Measurements from ENCODE around the gene ADGRG3.

Gene ADGRG3

DNA sequence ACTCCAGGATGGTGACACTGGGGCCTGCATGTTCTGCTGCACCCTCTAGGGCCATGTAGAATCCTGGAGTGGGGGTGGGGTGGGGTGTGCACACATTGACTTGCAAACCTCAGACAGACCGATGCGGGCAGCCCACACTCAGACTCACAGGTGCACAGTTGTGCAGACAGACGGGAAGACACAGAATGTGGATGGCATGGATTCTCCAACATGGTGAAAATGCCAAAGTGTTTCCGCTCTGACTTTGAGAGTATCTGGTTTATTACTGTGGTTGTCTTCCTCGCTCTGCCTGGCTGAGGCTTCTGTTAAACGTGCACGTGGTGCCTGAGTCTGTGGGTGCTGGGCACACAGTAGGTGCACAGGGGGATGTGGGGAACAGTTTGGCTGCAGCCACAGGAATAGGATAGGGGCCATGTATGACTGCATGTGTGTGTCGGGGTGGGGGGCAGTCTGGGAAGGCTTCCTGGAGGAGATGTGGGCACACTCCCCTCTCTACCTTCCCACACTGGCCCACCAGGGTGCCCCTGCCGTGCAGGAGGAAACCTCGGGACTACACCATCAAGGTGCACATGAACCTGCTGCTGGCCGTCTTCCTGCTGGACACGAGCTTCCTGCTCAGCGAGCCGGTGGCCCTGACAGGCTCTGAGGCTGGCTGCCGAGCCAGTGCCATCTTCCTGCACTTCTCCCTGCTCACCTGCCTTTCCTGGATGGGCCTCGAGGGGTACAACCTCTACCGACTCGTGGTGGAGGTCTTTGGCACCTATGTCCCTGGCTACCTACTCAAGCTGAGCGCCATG, 9.0 kb upstream of the ADGRG3 start:
- TF ChIP-seq, protein P1, sequence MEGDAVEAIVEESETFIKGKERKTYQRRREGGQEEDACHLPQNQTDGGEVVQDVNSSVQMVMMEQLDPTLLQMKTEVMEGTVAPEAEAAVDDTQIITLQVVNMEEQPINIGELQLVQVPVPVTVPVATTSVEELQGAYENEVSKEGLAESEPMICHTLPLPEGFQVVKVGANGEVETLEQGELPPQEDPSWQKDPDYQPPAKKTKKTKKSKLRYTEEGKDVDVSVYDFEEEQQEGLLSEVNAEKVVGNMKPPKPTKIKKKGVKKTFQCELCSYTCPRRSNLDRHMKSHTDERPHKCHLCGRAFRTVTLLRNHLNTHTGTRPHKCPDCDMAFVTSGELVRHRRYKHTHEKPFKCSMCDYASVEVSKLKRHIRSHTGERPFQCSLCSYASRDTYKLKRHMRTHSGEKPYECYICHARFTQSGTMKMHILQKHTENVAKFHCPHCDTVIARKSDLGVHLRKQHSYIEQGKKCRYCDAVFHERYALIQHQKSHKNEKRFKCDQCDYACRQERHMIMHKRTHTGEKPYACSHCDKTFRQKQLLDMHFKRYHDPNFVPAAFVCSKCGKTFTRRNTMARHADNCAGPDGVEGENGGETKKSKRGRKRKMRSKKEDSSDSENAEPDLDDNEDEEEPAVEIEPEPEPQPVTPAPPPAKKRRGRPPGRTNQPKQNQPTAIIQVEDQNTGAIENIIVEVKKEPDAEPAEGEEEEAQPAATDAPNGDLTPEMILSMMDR (IDR thresholded peaks at IDR 0.05) = no peak

DNA sequence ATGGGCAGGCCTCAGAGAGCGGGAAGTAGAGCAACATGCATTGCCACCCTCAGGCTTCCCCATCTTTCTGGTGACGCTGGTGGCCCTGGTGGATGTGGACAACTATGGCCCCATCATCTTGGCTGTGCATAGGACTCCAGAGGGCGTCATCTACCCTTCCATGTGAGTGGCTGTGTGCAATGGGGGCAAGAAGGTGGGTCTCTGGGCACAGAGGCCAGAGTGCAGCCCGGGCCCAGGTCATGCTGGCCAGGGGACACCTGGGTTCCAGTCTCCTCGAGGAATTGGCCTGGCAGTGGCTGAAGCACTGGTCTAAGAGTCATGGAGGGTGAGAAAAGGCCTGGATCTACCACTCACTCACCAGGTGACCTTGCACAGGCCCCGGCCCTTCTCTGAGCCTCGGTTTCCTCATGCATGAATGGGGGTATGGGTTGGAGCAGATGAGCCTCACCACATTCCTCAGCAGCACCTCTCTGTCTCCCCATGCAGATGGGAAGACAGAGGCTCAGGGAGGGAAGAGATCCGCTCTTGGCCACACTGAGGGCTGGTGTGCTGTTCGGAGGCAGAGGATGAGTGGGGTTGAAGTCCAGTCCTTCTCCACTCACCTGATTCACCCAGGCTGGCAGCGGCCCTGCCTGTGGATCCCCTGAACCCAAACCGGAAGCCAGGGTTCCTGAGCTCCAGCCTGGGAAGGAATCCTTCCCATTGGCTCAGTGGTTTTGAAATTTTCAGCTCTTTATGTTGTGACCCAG, 7.2 kb upstream of the ADGRG3 start:
- TF ChIP-seq, protein P1 (IDR thresholded peaks at IDR 0.05) = no peak

DNA sequence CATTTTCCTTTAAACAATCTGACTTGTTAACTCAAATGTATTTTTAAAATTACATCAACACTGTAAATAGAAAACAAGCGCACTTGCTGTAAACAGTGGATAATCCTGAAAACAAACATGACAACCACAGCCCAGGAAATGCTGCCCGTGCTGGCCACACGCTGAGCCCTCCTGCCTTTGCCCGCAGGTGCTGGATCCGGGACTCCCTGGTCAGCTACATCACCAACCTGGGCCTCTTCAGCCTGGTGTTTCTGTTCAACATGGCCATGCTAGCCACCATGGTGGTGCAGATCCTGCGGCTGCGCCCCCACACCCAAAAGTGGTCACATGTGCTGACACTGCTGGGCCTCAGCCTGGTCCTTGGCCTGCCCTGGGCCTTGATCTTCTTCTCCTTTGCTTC, 6.6 kb upstream of the ADGRG3 start:
- TF ChIP-seq, protein P1 (IDR thresholded peaks at IDR 0.05) = no peak

DNA sequence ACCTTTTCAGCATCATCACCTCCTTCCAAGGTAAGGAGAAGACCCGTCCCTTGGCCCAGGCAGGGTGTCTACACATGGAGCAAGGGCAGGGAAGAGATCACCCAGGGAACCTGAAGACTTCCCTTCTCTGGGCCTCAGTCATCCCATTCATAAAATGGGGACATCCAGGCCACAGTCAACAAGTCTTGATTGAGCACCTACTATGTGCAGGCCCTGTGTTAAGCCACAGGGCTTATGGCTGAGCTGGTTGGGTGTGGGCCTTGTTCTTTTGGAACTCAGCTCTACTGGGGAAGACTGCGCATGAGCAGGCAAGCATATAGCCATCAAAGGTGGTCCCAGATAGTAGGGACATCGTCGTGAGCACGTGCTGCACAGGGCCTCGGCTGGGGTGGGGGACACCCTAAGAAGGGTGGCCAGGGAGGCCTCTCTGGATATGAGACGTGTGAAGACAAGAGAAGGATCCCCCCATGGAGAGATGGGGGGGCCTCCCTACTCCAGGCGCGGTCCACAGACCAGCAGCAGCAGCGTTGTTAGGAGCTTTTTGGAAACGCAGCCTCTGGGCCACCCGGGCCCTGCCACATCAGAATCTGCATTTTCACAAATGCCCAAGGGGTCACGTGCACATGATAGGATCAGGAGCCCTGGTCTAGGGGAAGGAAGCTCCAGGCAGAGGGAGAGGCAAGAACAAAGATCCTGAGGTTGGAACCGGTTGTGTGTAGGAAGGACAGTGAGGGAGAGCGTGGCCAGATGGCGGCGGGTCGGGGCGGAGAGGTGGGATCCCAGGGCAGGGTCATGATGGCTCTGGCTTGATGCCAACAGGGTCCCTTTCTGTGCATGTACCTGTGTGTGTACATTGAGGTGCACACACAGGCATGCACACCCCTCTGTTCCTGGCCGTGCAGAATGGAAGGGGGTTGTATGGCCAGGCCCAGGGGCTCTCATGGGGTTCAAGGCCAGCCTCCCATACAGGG, 5.9 kb upstream of the ADGRG3 start:
- TF ChIP-seq, protein P1 (IDR thresholded peaks at IDR 0.05) = no peak

DNA sequence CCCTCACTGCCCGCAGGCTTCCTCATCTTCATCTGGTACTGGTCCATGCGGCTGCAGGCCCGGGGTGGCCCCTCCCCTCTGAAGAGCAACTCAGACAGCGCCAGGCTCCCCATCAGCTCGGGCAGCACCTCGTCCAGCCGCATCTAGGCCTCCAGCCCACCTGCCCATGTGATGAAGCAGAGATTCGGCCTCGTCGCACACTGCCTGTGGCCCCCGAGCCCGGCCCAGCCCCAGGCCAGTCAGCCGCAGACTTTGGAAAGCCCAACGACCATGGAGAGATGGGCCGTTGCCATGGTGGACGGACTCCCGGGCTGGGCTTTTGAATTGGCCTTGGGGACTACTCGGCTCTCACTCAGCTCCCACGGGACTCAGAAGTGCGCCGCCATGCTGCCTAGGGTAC, 4.7 kb upstream of the ADGRG3 start:
- TF ChIP-seq, protein P1 (IDR thresholded peaks at IDR 0.05) = no peak

DNA sequence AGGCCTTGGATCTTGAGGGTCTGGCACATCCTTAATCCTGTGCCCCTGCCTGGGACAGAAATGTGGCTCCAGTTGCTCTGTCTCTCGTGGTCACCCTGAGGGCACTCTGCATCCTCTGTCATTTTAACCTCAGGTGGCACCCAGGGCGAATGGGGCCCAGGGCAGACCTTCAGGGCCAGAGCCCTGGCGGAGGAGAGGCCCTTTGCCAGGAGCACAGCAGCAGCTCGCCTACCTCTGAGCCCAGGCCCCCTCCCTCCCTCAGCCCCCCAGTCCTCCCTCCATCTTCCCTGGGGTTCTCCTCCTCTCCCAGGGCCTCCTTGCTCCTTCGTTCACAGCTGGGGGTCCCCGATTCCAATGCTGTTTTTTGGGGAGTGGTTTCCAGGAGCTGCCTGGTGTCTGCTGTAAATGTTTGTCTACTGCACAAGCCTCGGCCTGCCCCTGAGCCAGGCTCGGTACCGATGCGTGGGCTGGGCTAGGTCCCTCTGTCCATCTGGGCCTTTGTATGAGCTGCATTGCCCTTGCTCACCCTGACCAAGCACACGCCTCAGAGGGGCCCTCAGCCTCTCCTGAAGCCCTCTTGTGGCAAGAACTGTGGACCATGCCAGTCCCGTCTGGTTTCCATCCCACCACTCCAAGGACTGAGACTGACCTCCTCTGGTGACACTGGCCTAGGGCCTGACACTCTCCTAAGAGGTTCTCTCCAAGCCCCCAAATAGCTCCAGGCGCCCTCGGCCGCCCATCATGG, 4.0 kb upstream of the ADGRG3 start:
- TF ChIP-seq, protein P1 (IDR thresholded peaks at IDR 0.05) = no peak

All from LNCAP (cell line).